Right ventricle myocardium superior (tissue), 1 donor: ENCODE results near the gene TSPAN1. TPM values are rescaled to one million over a fixed set of nuclear protein-coding genes. Genes with fewer than 3 reads are reported as not detected.

ENCODE experiments used
- ATAC-seq: fragments of 200-7000 bp; cut with Tn5 transposase; one replicate; pipeline ENCODE4 v1.9.1; 2020; ENCODE audit warnings: mild to moderate bottlenecking; ENCODE audit not compliant: poor library complexity
- DNase-seq: peaks from one replicate; pipeline ENCODE4 v3.0.0-alpha.2; 2020
- intact Hi-C: fragments of 100-400 bp; cut with DNase I; formaldehyde crosslinking; loops from one replicate; pipeline ENCODE4 v1.11.2; 2022
- long read RNA-seq: library from polyadenylated mRNA; unstranded; transcript quantifications from one replicate; pipeline ENCODE4 v2.0.0, GENCODE V29; 2021
- total RNA-seq: library from RNA; stranded (reverse); fragmentation: NEBNext Ultra II Directional; extraction: Animal tissue kit (Norgen Biotek cat#: 25700); gene quantifications from one replicate; pipeline ENCODE4 v1.2.1, GENCODE V29; 2021
- donor health status: DM: no; HTN: yes; CAD: no; lungs with severe emphysema.

TSPAN1 gene, protein sequence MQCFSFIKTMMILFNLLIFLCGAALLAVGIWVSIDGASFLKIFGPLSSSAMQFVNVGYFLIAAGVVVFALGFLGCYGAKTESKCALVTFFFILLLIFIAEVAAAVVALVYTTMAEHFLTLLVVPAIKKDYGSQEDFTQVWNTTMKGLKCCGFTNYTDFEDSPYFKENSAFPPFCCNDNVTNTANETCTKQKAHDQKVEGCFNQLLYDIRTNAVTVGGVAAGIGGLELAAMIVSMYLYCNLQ
- 0.75 TPM for total RNA-seq
- long read RNA-seq, partial matches to known transcripts = 0 of 3 reads
- long read RNA-seq, other reads (novel, unspliced or antisense) = 3 of 3 reads

DNA sequence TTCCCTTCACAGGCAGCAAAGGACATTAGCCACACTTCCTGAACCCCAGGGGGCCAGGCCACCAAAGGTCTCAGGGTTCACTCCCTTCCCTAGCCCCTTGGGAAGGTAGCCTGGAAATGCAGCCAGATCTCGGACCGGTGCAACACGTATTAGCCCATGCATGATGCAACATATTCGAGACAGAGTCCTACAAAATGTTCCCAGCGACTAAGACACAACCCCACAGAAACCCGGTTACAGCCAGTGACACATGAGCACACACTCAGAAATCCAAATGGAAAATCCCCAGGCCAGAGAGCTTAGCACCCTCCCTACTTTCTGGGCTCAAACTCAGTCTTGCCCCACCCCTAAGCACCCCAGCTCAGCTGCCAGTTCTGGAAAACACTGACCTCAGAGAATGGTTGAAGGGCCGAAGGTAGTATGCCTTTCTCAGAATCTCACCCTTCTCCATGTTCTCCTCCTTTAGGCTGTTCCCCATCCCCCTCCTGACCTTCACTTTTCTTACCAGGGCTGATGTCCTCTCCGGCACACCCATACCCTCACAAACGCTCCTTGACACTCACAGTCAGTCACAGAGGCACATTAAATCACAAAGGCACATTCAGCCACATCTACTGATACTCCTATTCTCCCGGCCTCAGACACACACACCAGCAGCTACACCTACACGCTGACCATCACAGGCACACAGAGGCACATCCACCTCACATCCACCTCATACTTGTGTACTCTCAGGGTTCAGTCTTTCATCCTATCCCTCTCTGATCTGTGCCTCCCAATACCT lies at the start of gene TSPAN1:
Gene TSPAN1 (plus strand): TSS at position 640 of the 784 bp plus-strand sequence. CDS start 6,021 bp downstream, outside the sequence.
- peak; percentile 58 for ATAC-seq
- DNase-seq = peak; percentile 57
- intact Hi-C loops = loop anchor here (5.0 kb wide), 1 partner anchor 42 kb away; the partner anchor contains the start of gene PIK3R3

DNA sequence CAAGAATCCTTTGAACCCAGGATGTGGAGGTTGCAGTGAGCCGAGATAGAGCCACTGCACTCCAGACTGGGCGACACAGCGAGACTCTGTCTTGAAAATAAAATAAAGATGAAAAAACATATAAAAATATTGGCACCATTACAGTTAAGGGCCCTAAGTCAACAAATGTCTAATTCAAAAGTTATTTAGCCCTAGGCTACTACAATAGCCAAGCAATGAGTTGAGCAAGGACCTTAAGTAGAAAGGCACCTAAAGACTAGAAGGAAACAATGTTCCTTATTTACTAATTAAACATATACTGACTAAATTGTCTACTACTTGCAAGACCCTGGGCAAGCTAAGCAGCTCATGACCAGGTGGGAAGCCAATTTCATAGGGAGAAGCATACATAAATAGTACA lies 46.5 kb upstream of the TSPAN1 start:
- DNase-seq (no peak), ATAC-seq (no peak)
- intact Hi-C loops = loop anchor here (10.0 kb wide), 1 partner anchor 84 kb away; no protein-coding TSS in a partner anchor

DNA sequence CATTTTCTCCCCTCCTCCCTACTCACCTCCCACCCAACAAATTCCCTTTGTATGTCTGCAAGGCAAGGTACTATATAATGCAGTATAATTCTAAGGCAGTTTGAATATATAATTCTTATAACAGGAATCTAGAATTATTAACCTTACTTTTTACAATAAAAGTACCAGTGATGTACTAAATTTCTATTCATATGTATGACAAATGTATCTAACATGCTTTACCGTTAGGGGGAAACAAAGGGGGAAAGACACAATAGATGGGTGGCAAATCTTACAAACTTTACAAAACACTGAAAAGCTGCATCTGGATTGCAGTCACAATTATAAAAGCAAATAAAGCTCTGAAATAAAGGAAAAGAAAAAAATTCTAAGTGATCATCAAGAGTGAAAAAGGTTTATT lies 44.8 kb upstream of the TSPAN1 start:
- intact Hi-C loops = loop anchor here (5.0 kb wide), 1 partner anchor 42 kb away; no protein-coding TSS in a partner anchor
- ATAC-seq (no peak), DNase-seq (no peak)

DNA sequence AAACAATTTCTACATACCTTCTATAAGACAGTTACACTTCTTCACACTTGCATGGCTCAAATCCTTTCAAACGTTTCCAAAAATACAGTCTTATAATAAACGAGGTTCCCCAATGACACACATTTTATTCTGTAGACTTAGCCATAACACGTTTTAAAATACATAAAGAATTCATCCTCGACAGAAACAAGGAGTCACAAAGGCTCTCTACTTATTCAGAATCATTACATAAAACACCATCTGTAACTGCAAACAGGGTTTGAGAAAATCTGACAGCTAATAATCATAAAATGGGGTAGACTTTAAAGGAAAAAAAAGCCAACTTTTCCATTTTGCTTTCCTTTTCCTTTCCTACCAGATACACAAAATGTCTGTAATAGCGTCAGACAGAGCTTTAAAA lies 44.3 kb upstream of the TSPAN1 start:
- ATAC-seq (no peak), DNase-seq (no peak)
- intact Hi-C loops = loop anchor here (5.0 kb wide), 1 partner anchor 42 kb away; no protein-coding TSS in a partner anchor

DNA sequence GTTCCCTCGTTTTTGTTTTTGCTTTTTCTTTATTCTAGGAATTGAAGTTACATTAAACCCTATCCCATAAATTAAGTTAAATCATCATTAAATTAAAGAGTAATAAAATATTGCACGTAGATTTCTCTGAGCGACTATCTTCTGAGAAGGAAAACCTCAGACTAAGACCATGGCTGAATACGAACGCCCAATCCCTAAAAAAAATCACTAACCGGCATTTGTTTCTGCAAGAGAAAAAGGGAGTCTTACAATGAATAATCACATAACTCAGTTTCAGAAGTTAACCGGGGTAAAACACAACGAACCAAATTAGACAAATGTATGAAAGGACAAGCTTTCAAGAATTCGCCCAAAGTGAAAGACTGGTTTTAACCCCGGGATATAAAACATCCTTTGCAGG lies 43.8 kb upstream of the TSPAN1 start:
- ATAC-seq (no peak), DNase-seq (no peak)
- intact Hi-C loops = loop anchor here (5.0 kb wide), 1 partner anchor 41 kb away; no protein-coding TSS in a partner anchor

DNA sequence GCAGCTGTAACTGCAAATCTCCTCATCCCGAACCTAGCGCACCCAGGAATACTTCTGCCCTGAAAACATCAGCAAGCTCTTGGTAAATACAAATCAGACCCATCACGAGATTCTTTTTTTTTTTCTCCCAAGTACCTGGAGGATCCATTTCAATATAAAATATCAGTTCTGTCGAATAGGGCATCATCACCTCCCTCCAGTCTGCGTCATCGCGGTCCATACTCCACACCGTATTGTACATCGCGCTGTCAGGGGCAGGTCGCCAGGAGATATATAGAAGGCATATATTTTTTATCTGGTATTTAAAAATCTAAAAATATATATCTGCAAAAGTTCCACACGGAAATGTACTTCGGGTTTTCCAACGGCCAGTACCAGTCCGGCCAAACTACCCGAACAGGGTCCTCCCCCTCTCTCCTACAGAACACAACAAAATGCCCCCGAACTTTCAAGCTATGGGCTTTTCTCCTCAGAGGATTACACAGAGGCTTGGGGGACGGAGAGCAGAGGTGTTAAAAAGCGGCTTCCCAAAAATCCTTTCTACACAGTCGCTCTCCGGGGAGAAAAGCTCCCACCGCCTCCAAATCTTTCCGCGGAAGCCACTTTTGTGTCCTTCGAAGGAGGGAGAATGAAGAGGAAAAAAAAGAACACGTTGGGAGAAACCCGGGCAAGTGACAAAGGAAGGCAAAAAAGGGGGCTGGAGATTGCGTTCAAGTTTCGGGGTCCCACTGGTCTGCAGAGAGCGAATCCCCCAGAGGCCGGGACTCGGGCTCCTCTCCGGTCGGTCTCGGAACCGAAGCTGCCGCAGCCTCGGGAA lies 43.0 kb upstream of the TSPAN1 start:
- peak; percentile 52 for DNase-seq
- no peak for ATAC-seq
- intact Hi-C loops = loop anchor here (5.0 kb wide), 1 partner anchor 40 kb away; no protein-coding TSS in a partner anchor

DNA sequence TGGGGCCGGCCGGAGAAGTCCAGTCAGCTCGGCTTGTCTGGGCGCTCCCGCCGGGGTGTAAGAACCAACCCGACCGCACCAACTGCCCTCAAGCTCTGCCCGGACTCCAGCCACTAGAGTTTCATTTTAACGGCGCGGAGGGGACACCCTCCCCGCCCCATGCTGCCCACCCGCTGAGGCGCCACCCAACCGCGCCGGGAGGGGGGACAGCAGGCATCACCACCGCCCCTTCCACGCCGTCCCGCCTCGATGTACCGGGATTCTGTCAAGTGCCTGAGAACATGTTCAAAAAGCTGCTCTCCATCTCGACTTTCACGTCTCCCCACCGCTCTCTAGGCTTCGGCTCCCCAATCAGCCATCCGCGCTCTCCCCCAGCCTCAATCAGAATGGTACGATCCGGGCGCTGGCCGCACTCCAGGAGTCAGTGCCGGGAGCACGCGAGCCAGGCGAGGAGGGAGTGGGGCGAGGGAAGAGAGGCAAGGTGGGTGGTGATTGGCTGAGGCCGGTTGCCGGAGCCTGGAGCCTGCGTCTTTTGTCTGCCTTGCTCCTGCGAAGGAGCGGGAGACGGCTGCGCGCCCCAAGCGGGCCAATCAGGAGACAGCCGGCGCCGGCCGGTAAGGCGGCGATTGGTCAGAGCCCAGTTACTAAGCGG lies 42.2 kb upstream of the TSPAN1 start, which contains the start of gene PIK3R3:
Gene PIK3R3 (minus strand): TSS at position 101 of the 652 bp plus-strand sequence. CDS start 677 bp downstream, outside the sequence.
- DNase-seq (peak; percentile 98), ATAC-seq (peak; percentile 98)
- intact Hi-C loops = loop anchor here (5.0 kb wide), 1 partner anchor 40 kb away; no protein-coding TSS in a partner anchor

DNA sequence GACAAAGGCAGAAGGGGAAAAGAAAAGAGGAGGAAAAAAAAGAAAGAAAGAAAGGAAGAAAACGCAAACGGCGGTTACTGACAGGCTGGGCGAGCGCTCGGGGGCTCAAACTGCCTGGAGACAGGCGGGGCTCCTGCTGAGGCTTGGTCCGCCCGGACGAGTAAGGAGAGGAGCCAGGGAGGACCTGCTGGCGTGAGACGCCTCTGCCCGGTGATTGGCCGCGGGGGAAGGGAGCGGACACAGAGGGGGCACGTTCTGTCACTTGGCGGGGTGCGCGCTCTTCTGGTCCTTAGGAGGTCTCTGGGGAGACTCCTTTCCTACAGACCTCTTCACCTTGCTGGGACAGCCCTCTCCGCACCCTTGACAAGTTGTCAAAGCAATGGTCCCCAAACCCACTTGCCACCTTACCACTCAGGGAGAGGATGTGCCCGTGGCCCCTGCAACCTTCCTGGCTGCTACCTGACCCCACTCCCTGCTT lies 41.7 kb upstream of the TSPAN1 start:
- DNase-seq = peak; percentile 82

DNA sequence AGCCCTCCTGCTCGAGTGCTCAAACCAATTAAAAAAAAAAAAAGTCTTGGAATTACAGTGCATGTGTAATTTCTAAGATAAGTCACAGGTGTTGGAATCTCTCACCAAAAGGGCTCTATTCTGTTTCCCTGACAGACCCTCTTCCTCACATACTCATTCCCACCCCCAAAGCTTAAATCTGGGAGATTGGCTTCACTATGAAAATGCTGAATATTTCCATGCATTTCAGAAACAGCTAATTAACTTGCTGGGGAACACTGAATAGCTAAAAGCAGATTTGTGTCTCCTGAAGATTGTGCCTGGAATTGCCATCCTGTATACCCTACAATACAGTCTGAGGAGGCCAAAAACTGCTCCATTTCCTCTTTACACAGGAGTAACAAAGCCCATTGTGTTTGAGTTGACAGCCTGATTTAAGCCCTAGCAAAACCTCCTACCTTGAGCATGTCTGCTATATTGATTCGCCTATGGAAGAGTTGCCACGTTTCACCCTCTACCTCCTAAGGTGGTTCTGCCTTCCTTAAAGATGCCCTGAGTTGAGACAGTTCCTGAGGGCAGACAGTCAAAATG lies 41.0 kb upstream of the TSPAN1 start:
- intact Hi-C loops = loop anchor here (5.0 kb wide), 1 partner anchor 38 kb away; no protein-coding TSS in a partner anchor
- ATAC-seq (no peak), DNase-seq (no peak)

More for the DNA sequence above, 41.7 kb upstream of the TSPAN1 start:
- ATAC-seq = peak; percentile 67
- intact Hi-C loops = loop anchor here (5.0 kb wide), 1 partner anchor 39 kb away; no protein-coding TSS in a partner anchor

DNA sequence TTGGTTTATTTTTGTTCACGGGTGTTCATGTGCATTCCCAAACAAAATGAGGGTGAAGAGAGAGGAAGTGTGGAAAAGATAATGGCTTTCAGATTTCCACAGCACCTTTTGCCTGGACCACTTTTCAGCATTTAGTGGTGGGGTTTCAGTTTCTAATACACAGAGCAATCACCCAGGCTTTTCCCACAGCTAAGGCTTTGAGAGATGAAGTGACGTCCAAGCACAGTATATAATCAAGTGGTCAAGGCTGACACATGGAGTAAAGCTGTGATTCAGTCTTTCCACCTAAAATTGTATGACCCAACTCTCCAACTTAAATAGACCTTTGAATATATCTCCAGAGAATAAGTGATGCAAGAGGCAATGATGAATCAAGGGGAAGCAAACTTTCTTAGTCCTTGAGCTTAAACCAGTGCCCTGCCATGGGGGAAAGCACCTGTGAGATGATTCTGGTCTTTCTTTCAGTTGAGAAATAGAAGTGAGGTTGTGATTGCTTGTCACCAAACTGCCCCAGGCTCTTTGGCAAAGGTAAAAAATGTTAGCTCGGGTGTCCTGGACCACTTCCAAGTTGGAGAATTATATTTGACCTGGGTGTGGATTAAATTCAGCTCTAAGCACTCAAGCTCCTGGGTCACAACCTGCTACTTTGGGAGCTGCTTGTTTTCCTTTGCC lies 40.1 kb upstream of the TSPAN1 start:
- intact Hi-C loops = loop anchor here (5.0 kb wide), 1 partner anchor 38 kb away; no protein-coding TSS in a partner anchor
- DNase-seq (no peak), ATAC-seq (no peak)

DNA sequence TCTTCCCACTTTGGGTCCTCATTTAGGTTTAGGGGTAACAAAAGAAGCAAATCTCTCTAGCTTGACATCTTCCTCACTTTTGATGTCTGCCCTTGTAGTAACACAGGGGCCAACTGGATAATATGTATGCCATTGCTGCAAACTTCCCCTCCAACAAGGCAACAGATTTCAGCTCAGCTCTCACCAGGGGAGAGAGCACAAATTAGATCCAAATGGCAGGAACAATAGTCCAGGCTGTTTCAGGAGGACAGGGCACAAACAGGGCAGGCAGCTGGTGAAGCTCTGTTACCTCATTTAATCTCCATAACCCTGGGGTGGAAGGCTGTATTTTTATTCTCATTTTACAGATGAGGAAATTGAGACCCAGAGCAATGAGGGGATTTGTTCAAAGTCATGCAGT lies 38.2 kb upstream of the TSPAN1 start:
- DNase-seq (no peak), ATAC-seq (no peak)
- intact Hi-C loops = no loop called here

DNA sequence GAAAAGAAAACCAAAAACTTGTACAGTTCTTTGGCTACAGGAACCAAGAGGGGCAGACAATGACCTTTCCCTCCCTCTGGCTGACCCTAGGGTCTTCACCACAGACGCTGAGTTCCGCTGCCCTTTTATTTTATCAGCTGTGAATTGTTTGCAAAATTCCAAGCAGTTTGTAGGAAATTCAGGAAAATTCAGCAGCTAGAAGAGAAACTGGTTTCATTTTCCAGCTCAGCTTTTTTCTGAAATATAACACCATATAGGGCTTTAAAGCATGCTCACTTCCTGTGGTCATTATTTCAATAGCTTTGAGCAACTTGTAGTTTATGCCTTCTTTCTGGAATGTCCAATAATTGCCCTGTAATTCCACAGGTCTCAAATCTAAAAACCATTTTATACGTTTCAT lies 37.0 kb upstream of the TSPAN1 start:
- intact Hi-C loops = no loop called here
- no peak for ATAC-seq
- no peak for DNase-seq

DNA sequence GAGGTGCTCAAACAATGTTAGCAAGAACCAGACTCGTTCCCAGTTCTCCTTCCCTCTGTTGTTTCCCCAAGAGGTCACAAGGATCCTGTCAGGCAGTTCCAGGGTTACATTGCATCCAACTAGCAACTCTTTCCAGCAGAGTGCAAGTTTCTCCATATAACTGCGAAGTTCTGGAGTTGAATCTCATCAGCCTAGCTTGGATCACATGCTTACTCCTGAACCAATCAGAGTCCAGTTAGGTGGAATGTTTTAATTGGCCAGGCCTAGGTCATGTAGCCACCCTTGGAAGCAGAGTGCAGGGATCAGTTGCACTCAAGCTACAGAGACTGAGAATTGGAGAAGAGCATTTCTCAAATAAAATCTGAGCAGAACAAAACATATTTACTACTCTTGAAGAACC lies 26.6 kb upstream of the TSPAN1 start:
- intact Hi-C loops = no loop called here
- DNase-seq (no peak), ATAC-seq (no peak)

DNA sequence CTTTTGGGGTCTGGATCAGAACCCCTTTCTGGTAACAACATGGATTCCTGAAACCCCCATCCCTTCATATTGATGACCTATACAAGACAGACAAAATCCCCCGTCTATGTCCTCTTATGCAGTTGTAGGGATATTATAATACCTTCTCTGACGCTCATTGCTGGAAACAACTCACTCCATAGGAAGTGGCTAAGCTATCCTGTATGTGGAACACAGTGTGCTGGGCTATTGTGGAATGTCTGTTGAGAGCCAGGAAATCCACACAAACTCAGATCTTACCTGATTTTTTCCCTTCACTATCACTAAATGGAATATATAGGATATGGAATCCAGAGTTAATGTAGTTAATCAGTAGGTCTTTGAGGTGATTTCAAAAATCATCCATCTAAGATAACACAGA lies 24.8 kb upstream of the TSPAN1 start:
- no peak for DNase-seq
- no peak for ATAC-seq
- intact Hi-C loops = no loop called here

DNA sequence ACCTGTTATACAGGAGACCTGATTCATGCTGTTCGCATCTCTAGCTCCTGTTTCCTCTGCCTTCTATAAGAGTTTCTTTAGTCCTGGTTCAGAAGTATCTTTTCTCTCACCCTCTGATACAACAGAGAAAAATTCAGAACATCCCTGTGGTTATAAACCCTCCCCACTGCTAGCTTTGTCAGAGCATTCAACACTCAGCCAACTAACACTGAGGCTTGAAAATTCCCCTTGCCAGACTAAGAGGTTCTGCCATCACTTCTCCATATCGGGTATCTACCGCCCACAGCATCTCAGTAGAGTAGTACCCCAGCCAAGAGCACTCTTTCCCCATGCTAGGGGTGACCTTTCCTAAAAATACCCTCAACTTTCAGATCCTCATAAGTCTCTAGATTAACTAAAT lies 22.9 kb upstream of the TSPAN1 start:
- DNase-seq (no peak), ATAC-seq (no peak)
- intact Hi-C loops = no loop called here

DNA sequence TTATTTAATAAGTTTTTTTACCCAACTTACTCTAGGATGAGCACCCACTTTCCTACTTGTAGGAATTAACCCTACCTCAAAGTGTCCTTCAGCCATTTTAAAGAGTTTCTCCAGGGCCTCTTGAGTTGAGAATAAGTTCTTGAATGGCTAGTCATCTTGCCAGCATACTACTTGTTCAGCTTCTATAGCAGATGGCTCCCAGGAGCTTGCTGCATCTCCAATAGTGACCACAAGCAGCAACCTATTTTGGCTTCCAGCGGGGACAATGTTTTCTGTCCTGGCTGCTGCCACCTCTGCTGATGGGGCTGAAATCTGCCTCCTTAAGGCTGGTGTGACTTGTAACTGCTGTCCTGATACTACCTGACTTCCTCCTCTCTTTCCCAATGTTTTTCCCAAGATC lies 21.7 kb upstream of the TSPAN1 start:
- no peak for DNase-seq
- intact Hi-C loops = no loop called here
- ATAC-seq = no peak

DNA sequence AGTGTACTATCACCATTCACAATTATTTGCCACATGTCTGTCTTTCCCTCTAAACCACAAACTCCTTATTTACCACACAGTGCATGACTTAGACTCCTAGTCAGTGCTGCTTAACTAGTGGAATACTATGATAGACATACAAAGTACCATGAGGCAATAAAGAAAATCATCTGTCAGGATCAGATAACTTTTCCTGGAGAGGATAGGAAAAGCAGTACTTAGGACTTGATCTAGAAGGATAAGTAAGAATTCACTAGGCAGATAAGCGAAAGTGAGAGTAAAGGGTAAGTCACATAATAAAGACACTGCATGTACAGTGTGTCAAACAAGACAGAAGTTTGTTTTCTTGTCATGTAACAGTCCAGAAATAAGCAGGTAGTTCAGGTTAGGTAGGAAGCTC lies 21.2 kb upstream of the TSPAN1 start:
- no peak for ATAC-seq
- intact Hi-C loops = no loop called here
- DNase-seq = no peak
